OCI-LY7 (cell line): ENCODE data around the gene CA7.

Experiments used
- CTCF ChIP-seq: fragments of 200-600 bp; sonication (generic); conservative IDR thresholded peaks from 2 replicates; pipeline ENCODE4 v1.5.1; 2014; ENCODE audit warnings: mild to moderate bottlenecking, antibody characterized with exemption, low read length, moderate library complexity, mixed read lengths
- EZH2phosphoT487 ChIP-seq: fragments of 200-600 bp; sonication (generic); IDR thresholded peaks from 2 replicates; pipeline ENCODE4 v1.6.1; 2018; ENCODE audit warnings: low read depth, borderline replicate concordance, mild to moderate bottlenecking, mixed run types, antibody characterized with exemption, low read length, moderate library complexity, mixed read lengths

- TF ChIP-seq EZH2phosphoT487 (no peak), CTCF (no peak)
Observed at GRCh38 chr16:66832190-66832589, 12.0 kb upstream of the CA7 start.
